ENCODE data around the gene JMJD1C. TPM values are rescaled to one million over a fixed set of nuclear protein-coding genes. Genes with fewer than 3 reads are reported as not detected.

JMJD1C gene
- polyA plus RNA-seq, 2 of the 4 experiments (the other 2 are of a cell fraction): 15.9 to 47.2 TPM

DNA sequence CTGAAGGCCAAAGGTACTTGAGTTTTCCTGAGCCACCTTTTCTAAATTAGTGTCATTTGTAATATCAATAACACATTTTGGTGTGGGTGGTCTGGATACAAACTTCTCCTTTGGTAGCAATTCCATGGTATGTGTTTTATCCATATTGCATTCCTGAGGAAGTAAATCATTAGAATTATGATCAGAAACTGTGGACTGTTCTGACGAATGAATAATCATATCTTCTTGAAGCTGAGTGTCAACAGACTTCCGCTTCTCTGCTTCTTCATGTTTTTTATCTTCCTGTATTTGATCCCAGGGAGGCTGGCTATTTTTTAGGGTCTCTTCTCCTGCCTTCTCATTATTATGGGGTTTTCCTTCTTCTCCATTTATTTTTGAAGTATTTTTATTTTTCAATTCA lies 251.2 kb downstream of the JMJD1C start:
- CTCF ChIA-PET: interaction anchor here (1.0 to 5.3 kb wide), 8 partner anchors 12 to 553 kb away, joined by 3 to 39 read pairs (median 4); no protein-coding TSS in a partner anchor
- POLR2A ChIA-PET: no interaction called here
- WGBS (ENCODE audit: missing lambda C conversion rate): 89% methylated on average over 2 of the region's 2 CpGs
- H3K4me3 ChIP-seq: no peak overlapping the region
- FAIRE-seq: no peak
- no peak for TF ChIP-seq CHD2 (IDR thresholded peaks at IDR 0.05; ENCODE audit: low read length, partially characterized antibody)
- H3K4me1 ChIP-seq: peaks cover 12% of the 10 kb centered on the region; the same call in 2 of the 3 replicates
- no peak for DNase-seq (ENCODE audit: low read depth in 1 of 2, low spot score in 1 of 2)
- H3K4me2 ChIP-seq: no peak overlapping the region
- no peaks in the 10 kb centered on the region for H3K9me3 ChIP-seq
- H3K27ac ChIP-seq: no peak overlapping the region
- ATAC-seq: no peak

DNA sequence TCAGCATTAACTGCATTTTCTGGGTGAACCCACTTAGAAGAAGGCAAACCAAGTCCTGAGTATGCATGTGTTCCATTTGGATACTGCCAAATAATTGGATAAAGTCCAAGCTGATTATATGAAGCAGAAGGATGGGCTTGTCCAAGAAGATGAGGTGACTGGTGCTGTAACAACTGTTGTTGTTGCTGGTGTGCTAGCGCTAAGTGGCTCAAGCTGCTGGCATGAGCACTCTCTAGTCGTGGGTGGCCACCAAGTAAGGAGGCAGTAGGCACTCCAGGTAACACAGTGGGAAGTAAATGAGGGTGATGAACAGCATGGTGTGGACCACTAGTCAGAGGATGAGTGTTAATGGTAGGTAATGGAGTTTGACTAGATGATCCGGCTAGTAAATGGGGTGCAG lies 252.3 kb downstream of the JMJD1C start:
- no peaks in the 10 kb centered on the region for H3K9me3 ChIP-seq
- H3K4me2 ChIP-seq: no peak overlapping the region
- DNase-seq (ENCODE audit: low read depth in 1 of 2, low spot score in 1 of 2): no peak
- FAIRE-seq: no peak
- ATAC-seq: peak in 1 of 2 experiments; percentile 29; a peak in 1 of 6 replicates
- CTCF ChIA-PET: interaction anchor here (0.6 to 5.3 kb wide), 6 partner anchors 11 to 554 kb away, joined by 3 to 34 read pairs (median 4); no protein-coding TSS in a partner anchor
- WGBS (ENCODE audit: missing lambda C conversion rate): 98% methylated on average over 3 of the region's 3 CpGs
- POLR2A ChIA-PET: interaction anchor here (0.7 kb wide), 1 partner anchor 23 kb away, joined by 4 read pairs; no protein-coding TSS in a partner anchor
- H3K27ac ChIP-seq: no peak overlapping the region
- no peak overlapping the region for H3K4me3 ChIP-seq
- peaks cover 12% of the 10 kb centered on the region; the same call in 2 of the 3 replicates for H3K4me1 ChIP-seq
- TF ChIP-seq, protein P1, sequence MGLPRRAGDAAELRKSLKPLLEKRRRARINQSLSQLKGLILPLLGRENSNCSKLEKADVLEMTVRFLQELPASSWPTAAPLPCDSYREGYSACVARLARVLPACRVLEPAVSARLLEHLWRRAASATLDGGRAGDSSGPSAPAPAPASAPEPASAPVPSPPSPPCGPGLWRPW (IDR thresholded peaks at IDR 0.05): no peak
- TF ChIP-seq CHD4 (IDR thresholded peaks at IDR 0.05; ENCODE audit: borderline replicate concordance) (no peak), KDM1A (IDR thresholded peaks at IDR 0.05; ENCODE audit: low read depth) (no peak)

DNA sequence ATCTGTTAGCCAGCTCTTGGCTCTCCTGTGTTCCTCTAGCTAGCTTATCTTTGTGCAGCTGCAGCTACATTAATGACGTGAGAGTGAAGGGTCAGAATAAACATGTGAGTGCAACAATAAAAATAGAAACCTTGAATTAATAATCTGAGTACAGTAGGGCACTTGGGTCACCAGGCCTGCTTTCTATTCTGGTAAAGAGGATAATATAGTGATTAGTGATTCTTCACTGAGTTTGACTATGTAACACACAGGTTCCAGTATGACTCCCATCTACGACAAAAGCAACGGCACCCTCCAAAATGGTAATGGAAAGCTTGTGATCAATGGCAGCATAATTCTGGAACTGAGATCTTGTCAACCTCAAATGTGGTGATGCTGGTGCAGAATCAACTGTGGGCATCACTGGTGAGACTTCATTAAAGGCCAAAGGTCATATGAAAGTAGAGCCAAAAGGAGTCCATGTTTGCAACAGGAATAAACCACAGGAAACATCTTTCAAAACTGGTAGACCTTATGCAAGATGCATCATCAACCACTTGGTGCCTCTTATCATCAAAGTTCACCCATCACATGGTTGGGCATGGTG lies 255.1 kb downstream of the JMJD1C start:
- Histone ChIP-seq H3K4me2 (no peak overlapping the region), H3K27ac (no peak overlapping the region), H3K4me1 (no peaks in the 10 kb centered on the region), H3K4me3 (no peak overlapping the region), H3K9me3 (no peaks in the 10 kb centered on the region)
- ChIA-PET CTCF (interaction anchor here (0.9 to 3.8 kb wide), 3 partner anchors 27 to 509 kb away, joined by 3 to 14 read pairs (median 3); no protein-coding TSS in a partner anchor), POLR2A (no interaction called here)
- ATAC-seq: no peak
- TF ChIP-seq, protein P2, sequence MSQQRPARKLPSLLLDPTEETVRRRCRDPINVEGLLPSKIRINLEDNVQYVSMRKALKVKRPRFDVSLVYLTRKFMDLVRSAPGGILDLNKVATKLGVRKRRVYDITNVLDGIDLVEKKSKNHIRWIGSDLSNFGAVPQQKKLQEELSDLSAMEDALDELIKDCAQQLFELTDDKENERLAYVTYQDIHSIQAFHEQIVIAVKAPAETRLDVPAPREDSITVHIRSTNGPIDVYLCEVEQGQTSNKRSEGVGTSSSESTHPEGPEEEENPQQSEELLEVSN (IDR thresholded peaks at IDR 0.05; ENCODE audit: borderline replicate concordance, low read depth): no peak
- TF ChIP-seq RFX5 (IDR thresholded peaks at IDR 0.05) (no peak), JUN (IDR thresholded peaks at IDR 0.05) (no peak), HOXB13 (CRISPR knock-in tag; IDR thresholded peaks at IDR 0.05; ENCODE audit: low read depth) (no peak), SREBF2 (IDR thresholded peaks at IDR 0.05) (no peak), CHD2 (IDR thresholded peaks at IDR 0.05; ENCODE audit: low read length, partially characterized antibody) (no peak), ZNF302 (CRISPR knock-in tag; IDR thresholded peaks at IDR 0.05) (no peak), HOXA7 (CRISPR knock-in tag; IDR thresholded peaks at IDR 0.05) (no peak)
- no peak for FAIRE-seq
- 67% methylated on average over 3 of the region's 3 CpGs for WGBS (ENCODE audit: missing lambda C conversion rate)
- DNase-seq (ENCODE audit: low read depth in 1 of 2, low spot score in 1 of 2): no peak

DNA sequence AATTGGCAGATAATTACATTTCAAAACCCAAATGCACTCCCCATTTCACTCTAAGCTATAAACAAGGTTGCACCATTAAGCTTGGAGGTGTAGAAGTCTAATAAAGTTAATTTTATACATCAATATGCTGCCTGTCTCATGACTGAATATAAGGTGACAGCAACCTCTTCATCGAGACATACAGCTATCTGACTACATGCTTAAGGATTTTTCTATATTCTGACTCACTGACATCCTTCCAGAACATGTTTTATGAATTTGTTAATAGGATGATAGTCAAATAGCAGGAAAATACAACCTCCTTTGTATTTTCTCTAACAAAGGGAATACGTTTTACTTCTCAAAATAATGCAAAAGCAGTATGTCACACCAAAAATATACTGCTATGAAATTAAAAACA lies 256.1 kb downstream of the JMJD1C start:
- FAIRE-seq (no peak), DNase-seq (ENCODE audit: low read depth in 1 of 2, low spot score in 1 of 2) (no peak), ATAC-seq (no peak)
- no peaks in the 10 kb centered on the region for H3K9me3 ChIP-seq
- ChIA-PET CTCF (interaction anchor here (1.0 to 3.8 kb wide), 2 partner anchors 420 to 510 kb away, joined by 3 to 14 read pairs; no protein-coding TSS in a partner anchor), POLR2A (no interaction called here)
- WGBS (ENCODE audit: missing lambda C conversion rate): 91% methylated on average over 2 of the region's 2 CpGs
- no peak overlapping the region for H3K4me2 ChIP-seq
- no peak overlapping the region for H3K4me3 ChIP-seq
- 0 out of 3 replicates have a peak, but pooled peaks cover 2% of the 10 kb centered on the region for H3K4me1 ChIP-seq
- no peak overlapping the region for H3K27ac ChIP-seq
- TF ChIP-seq NPAS2 (CRISPR knock-in tag; IDR thresholded peaks at IDR 0.05; ENCODE audit: borderline replicate concordance) (no peak), POLR2A (IDR thresholded peaks at IDR 0.05; ENCODE audit: low read length) (no peak), HEYL (CRISPR knock-in tag; IDR thresholded peaks at IDR 0.05) (no peak), KDM5A (IDR thresholded peaks at IDR 0.05) (no peak), MAFK (IDR thresholded peaks at IDR 0.05; ENCODE audit: partially characterized antibody) (no peak), JUNB (IDR thresholded peaks at IDR 0.05) (no peak), HOXB5 (CRISPR knock-in tag; IDR thresholded peaks at IDR 0.05) (no peak), EHF (CRISPR knock-in tag; IDR thresholded peaks at IDR 0.05) (no peak), KDM1A (IDR thresholded peaks at IDR 0.05; ENCODE audit: low read depth) (no peak), ESRRA (IDR thresholded peaks at IDR 0.05; ENCODE audit: borderline replicate concordance, low read length) (no peak), BHLHE40 (IDR thresholded peaks at IDR 0.05; ENCODE audit: low read depth, low read length) (no peak), CBX8 (IDR thresholded peaks at IDR 0.05) (no peak), TP53 (CRISPR knock-in tag; IDR thresholded peaks at IDR 0.05) (no peak)
- TF ChIP-seq, protein P3, sequence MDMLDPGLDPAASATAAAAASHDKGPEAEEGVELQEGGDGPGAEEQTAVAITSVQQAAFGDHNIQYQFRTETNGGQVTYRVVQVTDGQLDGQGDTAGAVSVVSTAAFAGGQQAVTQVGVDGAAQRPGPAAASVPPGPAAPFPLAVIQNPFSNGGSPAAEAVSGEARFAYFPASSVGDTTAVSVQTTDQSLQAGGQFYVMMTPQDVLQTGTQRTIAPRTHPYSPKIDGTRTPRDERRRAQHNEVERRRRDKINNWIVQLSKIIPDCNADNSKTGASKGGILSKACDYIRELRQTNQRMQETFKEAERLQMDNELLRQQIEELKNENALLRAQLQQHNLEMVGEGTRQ (IDR thresholded peaks at IDR 0.05): no peak
- TF ChIP-seq, protein P4, sequence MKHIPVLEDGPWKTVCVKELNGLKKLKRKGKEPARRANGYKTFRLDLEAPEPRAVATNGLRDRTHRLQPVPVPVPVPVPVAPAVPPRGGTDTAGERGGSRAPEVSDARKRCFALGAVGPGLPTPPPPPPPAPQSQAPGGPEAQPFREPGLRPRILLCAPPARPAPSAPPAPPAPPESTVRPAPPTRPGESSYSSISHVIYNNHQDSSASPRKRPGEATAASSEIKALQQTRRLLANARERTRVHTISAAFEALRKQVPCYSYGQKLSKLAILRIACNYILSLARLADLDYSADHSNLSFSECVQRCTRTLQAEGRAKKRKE (CRISPR knock-in tag; IDR thresholded peaks at IDR 0.05; ENCODE audit: low read depth): no peak
- TF ChIP-seq, protein P5, sequence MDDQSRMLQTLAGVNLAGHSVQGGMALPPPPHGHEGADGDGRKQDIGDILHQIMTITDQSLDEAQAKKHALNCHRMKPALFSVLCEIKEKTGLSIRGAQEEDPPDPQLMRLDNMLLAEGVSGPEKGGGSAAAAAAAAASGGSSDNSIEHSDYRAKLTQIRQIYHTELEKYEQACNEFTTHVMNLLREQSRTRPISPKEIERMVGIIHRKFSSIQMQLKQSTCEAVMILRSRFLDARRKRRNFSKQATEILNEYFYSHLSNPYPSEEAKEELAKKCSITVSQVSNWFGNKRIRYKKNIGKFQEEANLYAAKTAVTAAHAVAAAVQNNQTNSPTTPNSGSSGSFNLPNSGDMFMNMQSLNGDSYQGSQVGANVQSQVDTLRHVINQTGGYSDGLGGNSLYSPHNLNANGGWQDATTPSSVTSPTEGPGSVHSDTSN (IDR thresholded peaks at IDR 0.05): no peak
- TF ChIP-seq, protein P6, sequence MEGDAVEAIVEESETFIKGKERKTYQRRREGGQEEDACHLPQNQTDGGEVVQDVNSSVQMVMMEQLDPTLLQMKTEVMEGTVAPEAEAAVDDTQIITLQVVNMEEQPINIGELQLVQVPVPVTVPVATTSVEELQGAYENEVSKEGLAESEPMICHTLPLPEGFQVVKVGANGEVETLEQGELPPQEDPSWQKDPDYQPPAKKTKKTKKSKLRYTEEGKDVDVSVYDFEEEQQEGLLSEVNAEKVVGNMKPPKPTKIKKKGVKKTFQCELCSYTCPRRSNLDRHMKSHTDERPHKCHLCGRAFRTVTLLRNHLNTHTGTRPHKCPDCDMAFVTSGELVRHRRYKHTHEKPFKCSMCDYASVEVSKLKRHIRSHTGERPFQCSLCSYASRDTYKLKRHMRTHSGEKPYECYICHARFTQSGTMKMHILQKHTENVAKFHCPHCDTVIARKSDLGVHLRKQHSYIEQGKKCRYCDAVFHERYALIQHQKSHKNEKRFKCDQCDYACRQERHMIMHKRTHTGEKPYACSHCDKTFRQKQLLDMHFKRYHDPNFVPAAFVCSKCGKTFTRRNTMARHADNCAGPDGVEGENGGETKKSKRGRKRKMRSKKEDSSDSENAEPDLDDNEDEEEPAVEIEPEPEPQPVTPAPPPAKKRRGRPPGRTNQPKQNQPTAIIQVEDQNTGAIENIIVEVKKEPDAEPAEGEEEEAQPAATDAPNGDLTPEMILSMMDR (IDR thresholded peaks at IDR 0.05): no peak
